Measurements from ENCODE around the gene SPIRE2.

Gene SPIRE2

GRCh38 chr16:89861648-89862047, 33.4 kb downstream of the SPIRE2 start:
- no peak for ATAC-seq (ENCODE audit: insufficient read depth, low read depth)
- DNase-seq: no peak
- no peaks in the 10 kb centered on the region for H3K27me3 ChIP-seq (ENCODE audit: insufficient read depth, low read length, poor library complexity)
- H3K4me1 ChIP-seq (ENCODE audit: insufficient read depth, low read length): peaks cover 25% of the 10 kb centered on the region
- no peaks in the 10 kb centered on the region for H3K79me2 ChIP-seq (ENCODE audit: insufficient read depth, low read length)
- TF ChIP-seq CTCF (IDR thresholded peaks at IDR 0.05; ENCODE audit: borderline replicate concordance, extremely low read depth, low read length, poor library complexity, severe bottlenecking): no peak
- TF ChIP-seq EZH2 (IDR thresholded peaks at IDR 0.05; ENCODE audit: borderline replicate concordance, low read depth, low read length, severe bottlenecking): no peak
- H3K4me2 ChIP-seq (ENCODE audit: insufficient read depth, low read length): no peak overlapping the region
- no peak overlapping the region for H3K9ac ChIP-seq (ENCODE audit: low read depth, low read length)
- no peak overlapping the region for H3K27ac ChIP-seq (ENCODE audit: low read length)
- no peaks in the 10 kb centered on the region for H3K36me3 ChIP-seq (ENCODE audit: insufficient read depth, low read length)
- H3K4me3 ChIP-seq (ENCODE audit: low read depth in 1 of 2, low read length in 2 of 2): no peak overlapping the region
- no peaks in the 10 kb centered on the region for H3K9me3 ChIP-seq (ENCODE audit: insufficient read depth, low read length, severe bottlenecking)
- no peak overlapping the region for H2AFZ ChIP-seq (ENCODE audit: low read depth, low read length)
- peaks cover 2% of the 10 kb centered on the region; the same call in 1 of the 2 replicates for H4K20me1 ChIP-seq (ENCODE audit: insufficient read depth, low read length)

DNA sequence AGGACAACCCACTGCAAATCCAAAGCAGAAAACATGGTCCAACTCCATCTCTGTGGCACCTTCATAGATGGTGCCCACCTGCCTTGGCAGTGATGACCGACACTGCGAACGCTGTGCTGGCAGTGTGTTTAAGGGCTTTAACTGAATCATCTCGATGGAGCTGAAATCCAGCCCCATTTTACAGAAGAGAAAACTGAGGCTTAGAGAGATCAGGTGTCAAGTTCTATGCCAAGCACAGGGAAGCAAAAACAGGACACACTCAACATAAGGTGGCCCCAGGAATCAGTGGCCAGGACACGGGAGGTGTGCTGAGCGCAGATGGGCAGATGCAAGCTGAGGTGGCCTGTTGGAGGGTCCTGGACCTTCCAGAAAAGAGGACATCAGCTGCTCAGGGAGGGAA, 34.5 kb downstream of the SPIRE2 start:
- H3K4me1 ChIP-seq (ENCODE audit: insufficient read depth, low read length): peaks cover 25% of the 10 kb centered on the region
- H3K36me3 ChIP-seq (ENCODE audit: insufficient read depth, low read length): no peaks in the 10 kb centered on the region
- no peaks in the 10 kb centered on the region for H3K79me2 ChIP-seq (ENCODE audit: insufficient read depth, low read length)
- no peak for DNase-seq
- H3K9ac ChIP-seq (ENCODE audit: low read depth, low read length): no peak overlapping the region
- peaks cover under 1% of the 10 kb centered on the region for H3K9me3 ChIP-seq (ENCODE audit: insufficient read depth, low read length, severe bottlenecking)
- no peak overlapping the region for H3K27ac ChIP-seq (ENCODE audit: low read length)
- peaks cover 2% of the 10 kb centered on the region; the same call in 1 of the 2 replicates for H4K20me1 ChIP-seq (ENCODE audit: insufficient read depth, low read length)
- TF ChIP-seq CTCF (IDR thresholded peaks at IDR 0.05; ENCODE audit: borderline replicate concordance, extremely low read depth, low read length, poor library complexity, severe bottlenecking) (no peak), EZH2 (IDR thresholded peaks at IDR 0.05; ENCODE audit: borderline replicate concordance, low read depth, low read length, severe bottlenecking) (no peak)
- no peak overlapping the region for H2AFZ ChIP-seq (ENCODE audit: low read depth, low read length)
- peak overlapping the region; percentile 49 for H3K4me2 ChIP-seq (ENCODE audit: insufficient read depth, low read length)
- no peak for ATAC-seq (ENCODE audit: insufficient read depth, low read depth)
- H3K4me3 ChIP-seq (ENCODE audit: low read depth in 1 of 2, low read length in 2 of 2): no peak overlapping the region
- H3K27me3 ChIP-seq (ENCODE audit: insufficient read depth, low read length, poor library complexity): no peaks in the 10 kb centered on the region

DNA sequence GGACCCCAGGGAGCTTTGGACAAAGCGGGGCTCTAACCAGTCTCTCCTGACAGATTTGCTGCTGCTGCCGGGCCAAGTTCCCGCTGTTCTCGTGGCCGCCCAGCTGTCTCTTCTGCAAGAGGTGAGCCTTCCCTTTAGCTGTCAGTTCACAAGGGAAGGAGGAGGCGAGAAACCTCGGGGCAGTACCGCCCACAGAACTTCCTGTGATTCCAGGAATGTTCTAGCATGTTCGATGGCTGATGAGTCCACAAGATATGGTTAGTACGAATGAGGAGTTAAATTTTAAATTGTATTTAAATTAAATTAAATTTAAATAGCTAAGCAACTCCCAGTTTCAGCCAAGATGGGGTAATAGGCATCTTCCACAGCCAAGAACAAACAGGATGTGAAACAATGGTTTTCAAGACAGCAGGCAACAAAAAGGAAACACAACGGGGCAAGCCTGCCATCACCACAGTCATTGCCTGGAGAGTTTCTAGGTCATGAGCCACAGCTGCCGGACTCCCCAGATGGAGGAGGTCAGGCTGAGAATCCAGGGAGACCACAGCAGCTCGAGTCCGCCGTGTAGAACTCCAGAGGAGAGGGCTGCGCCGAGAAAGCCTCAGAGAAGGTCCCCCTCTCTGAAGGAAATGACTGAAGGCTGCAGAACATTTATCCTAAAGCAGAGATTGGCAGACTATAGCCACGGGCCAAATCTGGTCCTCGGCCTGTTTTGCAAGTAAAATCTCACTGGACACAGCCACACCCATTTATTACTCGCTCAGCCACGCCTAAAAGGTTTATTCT, 35.7 kb downstream of the SPIRE2 start:
- Histone ChIP-seq H3K4me3 (ENCODE audit: low read depth in 1 of 2, low read length in 2 of 2) (no peak overlapping the region), H4K20me1 (ENCODE audit: insufficient read depth, low read length) (peaks cover 2% of the 10 kb centered on the region; the same call in 1 of the 2 replicates), H3K27ac (ENCODE audit: low read length) (peak overlapping the region; percentile 62), H3K9ac (ENCODE audit: low read depth, low read length) (peak overlapping the region; percentile 16; the same call in 1 of the 2 replicates), H3K4me2 (ENCODE audit: insufficient read depth, low read length) (peak overlapping the region; percentile 49), H3K36me3 (ENCODE audit: insufficient read depth, low read length) (no peaks in the 10 kb centered on the region), H3K4me1 (ENCODE audit: insufficient read depth, low read length) (peaks cover 25% of the 10 kb centered on the region), H3K79me2 (ENCODE audit: insufficient read depth, low read length) (no peaks in the 10 kb centered on the region), H3K9me3 (ENCODE audit: insufficient read depth, low read length, severe bottlenecking) (peaks cover 5% of the 10 kb centered on the region), H2AFZ (ENCODE audit: low read depth, low read length) (no peak overlapping the region), H3K27me3 (ENCODE audit: insufficient read depth, low read length, poor library complexity) (no peaks in the 10 kb centered on the region)
- ATAC-seq (ENCODE audit: insufficient read depth, low read depth) (peak; percentile 71), DNase-seq (peak; percentile 61)
- no peak for TF ChIP-seq EZH2 (IDR thresholded peaks at IDR 0.05; ENCODE audit: borderline replicate concordance, low read depth, low read length, severe bottlenecking)
- TF ChIP-seq CTCF (IDR thresholded peaks at IDR 0.05; ENCODE audit: borderline replicate concordance, extremely low read depth, low read length, poor library complexity, severe bottlenecking): no peak
